T-helper 17 cell (primary cell): ENCODE data around the gene SBF2. TPM values are rescaled to one million over a fixed set of nuclear protein-coding genes. Genes with fewer than 3 reads are reported as not detected.
"Not testable (repeated sequence)": the region's sequence is repeated elsewhere in the genome, so short reads cannot be mapped to it uniquely, and the experiment has no call there.

Experiments
- ATAC-seq: fragments of 150-1000 bp; cut with Tn5 transposase; 2 replicates; pipeline ENCODE4 v1.10.0; 2021; ENCODE audit warnings: mild to moderate bottlenecking, moderate library complexity
- DNase-seq, 3 donors: peaks; one replicate each; pipeline versions ENCODE4 v3.0.0 to v3.0.0-alpha.2; 2020 to 2021
- H3K9me3 ChIP-seq: one replicate; pipeline ENCODE4 v1.7.0; 2013; ENCODE audit warnings: low read length, mild to moderate bottlenecking; ENCODE audit not compliant: control insufficient read depth, poor library complexity, severe bottlenecking
- H3K27ac Mint-ChIP-seq: one replicate; pipeline ENCODE4 v1.8.0; 2022; ENCODE audit warnings: mild to moderate bottlenecking, moderate library complexity, mixed read lengths
- H3K27me3 Mint-ChIP-seq: one replicate; pipeline ENCODE4 v1.8.0; 2022; ENCODE audit warnings: mixed read lengths
- H3K36me3 Mint-ChIP-seq: one replicate; pipeline ENCODE4 v1.8.0; 2022; ENCODE audit warnings: low read depth, mixed read lengths
- H3K4me1 Mint-ChIP-seq: one replicate; pipeline ENCODE4 v1.8.0; 2022; ENCODE audit warnings: mild to moderate bottlenecking, mixed read lengths
- H3K4me3 Mint-ChIP-seq: one replicate; pipeline ENCODE4 v1.8.0; 2022; ENCODE audit warnings: mild to moderate bottlenecking, moderate library complexity, mixed read lengths
- total RNA-seq, 4 donors: library from RNA in 2 of 4; stranded (reverse) in 2 of 4; gene quantifications; one replicate each; pipeline ENCODE4 v1.2.3 and lab custom pipeline; 2022 to 2026

SBF2 gene
- total RNA-seq, 2 donors from 2014 or later = 15.5 to 23.1 TPM

DNA sequence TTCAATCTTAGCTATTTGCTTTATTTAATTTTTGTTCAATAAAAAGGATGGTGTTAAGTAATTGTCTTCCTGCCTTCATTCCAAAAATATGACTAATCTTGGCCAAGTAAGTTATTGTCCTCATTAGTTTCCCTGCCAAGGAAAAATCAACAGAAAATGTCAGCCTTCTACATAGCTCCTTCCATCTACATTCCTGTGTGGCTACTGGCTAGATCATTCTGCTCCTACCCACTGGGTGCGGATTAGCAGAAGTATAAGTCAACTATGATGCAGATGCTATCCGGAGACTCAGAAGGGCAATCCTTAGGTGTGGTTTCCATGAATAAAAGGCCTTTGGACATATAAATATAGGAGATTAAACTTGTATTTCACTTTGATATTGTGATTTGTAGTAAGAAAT, 154.4 kb downstream of the SBF2 start:
- Mint-ChIP-seq H3K27me3 (no peaks in the 10 kb centered on the region), H3K27ac (no peak overlapping the region), H3K4me1 (no peaks in the 10 kb centered on the region), H3K36me3 (peaks cover 6% of the 10 kb centered on the region), H3K4me3 (no peak overlapping the region)
- no peak for ATAC-seq
- DNase-seq = no peak
- H3K9me3 ChIP-seq = no peaks in the 10 kb centered on the region

- Mint-ChIP-seq H3K4me1 (no peaks in the 10 kb centered on the region), H3K27ac (no peak overlapping the region), H3K36me3 (peaks cover 6% of the 10 kb centered on the region), H3K27me3 (no peaks in the 10 kb centered on the region), H3K4me3 (no peak overlapping the region)
- DNase-seq = no peak
- H3K9me3 ChIP-seq = no peaks in the 10 kb centered on the region
- no peak for ATAC-seq
Measured at GRCh38 chr11:10139143-10139542, 154.9 kb downstream of the SBF2 start.

- Mint-ChIP-seq H3K4me3 (no peak overlapping the region), H3K4me1 (no peaks in the 10 kb centered on the region), H3K27ac (no peak overlapping the region), H3K36me3 (peaks cover 6% of the 10 kb centered on the region), H3K27me3 (no peaks in the 10 kb centered on the region)
- H3K9me3 ChIP-seq = no peaks in the 10 kb centered on the region
- ATAC-seq = no peak
- no peak for DNase-seq
Measured at GRCh38 chr11:10134975-10135481, 159.0 kb downstream of the SBF2 start.

- H3K27ac Mint-ChIP-seq, H3K4me3 Mint-ChIP-seq, H3K27me3 Mint-ChIP-seq, DNase-seq, H3K4me1 Mint-ChIP-seq, H3K36me3 Mint-ChIP-seq, H3K9me3 ChIP-seq, ATAC-seq: not testable (repeated sequence)
Measured at GRCh38 chr11:10134226-10134625, 159.8 kb downstream of the SBF2 start.

- not testable (repeated sequence) for ATAC-seq
Measured at GRCh38 chr11:10133251-10133650, 160.8 kb downstream of the SBF2 start.

GRCh38 chr11:10130875-10131274, 163.1 kb downstream of the SBF2 start:
- peaks cover 6% of the 10 kb centered on the region for H3K36me3 Mint-ChIP-seq
- peaks cover 8% of the 10 kb centered on the region for H3K4me1 Mint-ChIP-seq
- H3K9me3 ChIP-seq = no peaks in the 10 kb centered on the region
- H3K27ac Mint-ChIP-seq = no peak overlapping the region
- ATAC-seq = no peak
- H3K4me3 Mint-ChIP-seq = no peak overlapping the region
- no peaks in the 10 kb centered on the region for H3K27me3 Mint-ChIP-seq
- no peak for DNase-seq

More at GRCh38 chr11:10133251-10133650, 160.8 kb downstream of the SBF2 start:
- not testable (repeated sequence) for DNase-seq, H3K36me3 Mint-ChIP-seq, H3K9me3 ChIP-seq, H3K27ac Mint-ChIP-seq, H3K4me1 Mint-ChIP-seq, H3K4me3 Mint-ChIP-seq, H3K27me3 Mint-ChIP-seq

- not testable (repeated sequence) for DNase-seq, H3K4me1 Mint-ChIP-seq, H3K27ac Mint-ChIP-seq, H3K36me3 Mint-ChIP-seq, H3K27me3 Mint-ChIP-seq, ATAC-seq, H3K9me3 ChIP-seq, H3K4me3 Mint-ChIP-seq
Measured at GRCh38 chr11:10129184-10129583, 164.8 kb downstream of the SBF2 start.

DNA sequence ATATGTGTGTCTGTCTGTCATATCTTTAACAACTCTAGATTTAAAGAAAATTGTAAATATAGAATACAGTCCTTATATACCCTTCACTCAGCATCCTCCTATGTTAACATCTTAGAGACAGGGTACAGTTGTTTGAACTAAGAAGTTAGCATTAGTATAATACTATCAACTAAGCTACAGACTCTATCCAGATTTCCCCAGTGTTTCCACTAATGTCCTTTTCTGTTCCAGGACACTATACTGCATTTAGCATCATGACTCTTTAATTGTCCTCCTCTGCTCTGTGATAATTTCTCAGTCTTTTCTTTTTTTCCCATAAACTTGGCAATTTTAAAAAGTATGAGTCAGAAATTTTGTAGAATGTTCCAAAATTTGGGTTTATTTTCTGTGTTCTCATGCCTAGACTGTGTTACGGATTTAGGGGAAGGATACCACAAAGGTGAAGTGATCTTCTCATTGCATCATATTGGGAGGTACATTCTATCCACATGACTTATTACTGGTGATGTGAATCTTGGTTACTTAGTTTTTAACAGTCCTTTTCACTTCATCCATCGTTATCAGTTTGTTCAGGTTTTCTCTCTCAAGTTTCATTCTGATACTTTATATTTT, 168.4 kb downstream of the SBF2 start:
- no peak for DNase-seq
- Mint-ChIP-seq H3K4me3 (no peak overlapping the region), H3K27me3 (no peaks in the 10 kb centered on the region), H3K4me1 (peaks cover 10% of the 10 kb centered on the region), H3K27ac (no peak overlapping the region), H3K36me3 (no peaks in the 10 kb centered on the region)
- ATAC-seq = no peak
- H3K9me3 ChIP-seq = no peaks in the 10 kb centered on the region

DNA sequence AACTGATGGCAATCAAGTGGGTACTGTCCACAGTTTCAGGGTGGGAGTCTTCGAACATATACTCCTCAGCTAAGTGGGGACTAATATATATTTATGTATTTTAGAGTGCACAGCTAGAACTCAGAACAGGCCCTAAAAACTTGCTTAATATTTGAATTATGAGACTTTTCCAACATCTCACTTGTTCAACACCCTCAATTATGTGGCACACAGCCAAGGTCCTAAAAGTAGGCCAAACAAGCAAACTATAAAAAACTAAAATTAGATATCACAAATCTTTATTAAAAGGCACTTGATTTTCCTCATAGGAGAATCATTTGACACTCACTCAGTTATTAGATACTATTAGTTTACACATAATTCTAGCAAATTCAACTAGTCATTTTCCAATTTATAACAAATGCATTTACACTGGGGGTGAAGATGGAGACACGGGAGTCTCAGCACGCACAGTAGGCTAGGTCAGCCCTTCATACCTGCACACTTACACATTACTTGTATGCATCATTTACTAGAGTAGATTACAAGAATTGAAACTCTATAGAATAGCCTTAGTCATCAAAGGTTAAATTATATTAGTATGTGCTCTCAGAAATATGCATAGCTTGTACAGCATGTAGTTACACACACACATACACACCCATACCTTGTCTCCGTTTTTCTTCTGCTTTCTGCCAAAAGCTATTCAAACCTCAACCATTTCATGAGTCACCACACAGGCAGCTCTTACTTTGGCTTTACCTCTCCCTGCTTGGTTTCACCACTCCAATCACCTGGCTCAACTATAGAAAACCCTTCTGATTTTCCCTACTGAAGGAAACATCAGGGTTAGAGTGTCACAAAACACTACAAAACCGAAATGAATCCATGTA, 171.5 kb downstream of the SBF2 start:
- DNase-seq (no peak), ATAC-seq (no peak)
- H3K36me3 Mint-ChIP-seq = no peaks in the 10 kb centered on the region
- H3K9me3 ChIP-seq = no peaks in the 10 kb centered on the region
- H3K27ac Mint-ChIP-seq = no peak overlapping the region
- no peak overlapping the region for H3K4me3 Mint-ChIP-seq
- peaks cover 8% of the 10 kb centered on the region for H3K4me1 Mint-ChIP-seq
- no peaks in the 10 kb centered on the region for H3K27me3 Mint-ChIP-seq

GRCh38 chr11:10118865-10119264, 175.2 kb downstream of the SBF2 start:
- no peaks in the 10 kb centered on the region for H3K27me3 Mint-ChIP-seq
- H3K9me3 ChIP-seq = no peaks in the 10 kb centered on the region
- no peak overlapping the region for H3K4me3 Mint-ChIP-seq
- H3K36me3 Mint-ChIP-seq = no peaks in the 10 kb centered on the region
- no peak overlapping the region for H3K27ac Mint-ChIP-seq
- ATAC-seq (no peak), DNase-seq (no peak)
- H3K4me1 Mint-ChIP-seq = peaks cover 5% of the 10 kb centered on the region

DNA sequence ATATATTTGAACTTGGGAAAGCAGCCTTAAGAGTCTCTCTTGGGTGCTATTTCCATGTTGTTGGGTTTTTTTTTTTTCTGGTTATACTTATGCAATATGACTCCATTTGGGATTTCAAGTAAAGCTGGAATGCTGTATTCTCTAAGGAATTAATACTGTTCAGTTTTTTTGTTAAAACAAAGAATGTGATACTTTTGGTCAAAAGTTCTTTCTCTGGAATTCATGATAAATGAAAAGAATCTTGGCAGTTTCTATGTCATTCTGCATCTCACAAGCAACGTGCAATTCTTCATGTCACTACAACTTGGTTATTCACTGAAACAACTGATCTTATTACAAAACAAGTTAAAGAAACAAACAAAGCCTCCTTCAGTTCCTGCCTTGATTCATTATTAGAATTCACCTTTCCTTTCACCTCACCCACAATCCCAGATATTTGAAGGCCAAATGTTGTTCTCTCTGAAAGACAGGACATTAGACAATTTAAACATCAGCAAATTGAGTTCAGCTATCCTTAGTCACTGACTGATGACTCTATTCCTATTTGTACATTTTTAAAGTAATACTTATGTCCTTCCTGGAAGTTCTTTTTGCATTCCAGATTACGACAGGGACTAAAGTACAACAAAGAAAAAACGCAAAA, 176.2 kb downstream of the SBF2 start:
- no peaks in the 10 kb centered on the region for H3K9me3 ChIP-seq
- Mint-ChIP-seq H3K36me3 (no peaks in the 10 kb centered on the region), H3K27me3 (no peaks in the 10 kb centered on the region), H3K27ac (no peak overlapping the region), H3K4me1 (peaks cover 3% of the 10 kb centered on the region), H3K4me3 (no peak overlapping the region)
- DNase-seq (no peak), ATAC-seq (no peak)

- Mint-ChIP-seq H3K27ac (no peak overlapping the region), H3K27me3 (no peaks in the 10 kb centered on the region), H3K4me3 (no peak overlapping the region), H3K4me1 (peaks cover 3% of the 10 kb centered on the region), H3K36me3 (no peaks in the 10 kb centered on the region)
- ATAC-seq = no peak
- no peak for DNase-seq
- H3K9me3 ChIP-seq = no peaks in the 10 kb centered on the region
Measured at GRCh38 chr11:10116588-10116987, 177.4 kb downstream of the SBF2 start.

- H3K4me3 Mint-ChIP-seq = no peak overlapping the region
- no peaks in the 10 kb centered on the region for H3K36me3 Mint-ChIP-seq
- H3K9me3 ChIP-seq = no peaks in the 10 kb centered on the region
- no peak for ATAC-seq
- no peak for DNase-seq
- no peak overlapping the region for H3K27ac Mint-ChIP-seq
- H3K27me3 Mint-ChIP-seq = no peaks in the 10 kb centered on the region
- H3K4me1 Mint-ChIP-seq = peaks cover 3% of the 10 kb centered on the region
Measured at GRCh38 chr11:10114593-10115404, 179.2 kb downstream of the SBF2 start.
